ENCODE measurements around the gene PCDHGB4.
A peak's percentile ranks its signal among the peaks of the same experiment; 100 is the strongest.

DNA sequence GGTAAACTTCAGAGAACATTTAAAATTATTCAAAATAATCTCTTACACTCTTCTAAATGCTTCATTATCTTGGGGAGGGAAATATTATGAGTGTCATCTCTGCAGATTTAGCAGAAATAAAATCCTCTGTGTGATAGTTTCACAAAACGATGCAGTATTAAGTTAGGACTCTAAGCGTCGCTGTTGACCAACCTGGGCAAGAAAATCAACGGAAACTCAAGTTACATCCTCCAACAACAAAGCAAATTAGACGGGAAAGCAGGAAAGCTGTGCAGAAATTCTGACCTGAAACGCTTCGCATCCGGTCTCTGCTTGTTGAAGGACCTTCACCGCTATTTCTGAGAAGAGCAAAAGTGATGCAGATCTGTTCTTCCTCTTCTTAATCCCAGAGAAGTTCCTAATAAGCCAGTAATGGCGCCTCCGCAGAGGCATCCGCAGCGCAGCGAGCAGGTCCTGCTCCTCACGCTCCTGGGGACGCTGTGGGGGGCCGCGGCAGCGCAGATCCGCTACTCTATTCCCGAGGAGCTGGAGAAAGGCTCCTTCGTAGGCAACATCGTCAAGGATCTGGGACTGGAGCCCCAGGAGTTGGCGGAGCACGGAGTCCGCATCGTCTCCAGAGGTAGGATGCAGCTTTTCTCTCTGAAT lies 13.7 kb upstream of the PCDHGB4 start, which contains the start of gene PCDHGA6:
- TF ChIP-seq, protein P1, sequence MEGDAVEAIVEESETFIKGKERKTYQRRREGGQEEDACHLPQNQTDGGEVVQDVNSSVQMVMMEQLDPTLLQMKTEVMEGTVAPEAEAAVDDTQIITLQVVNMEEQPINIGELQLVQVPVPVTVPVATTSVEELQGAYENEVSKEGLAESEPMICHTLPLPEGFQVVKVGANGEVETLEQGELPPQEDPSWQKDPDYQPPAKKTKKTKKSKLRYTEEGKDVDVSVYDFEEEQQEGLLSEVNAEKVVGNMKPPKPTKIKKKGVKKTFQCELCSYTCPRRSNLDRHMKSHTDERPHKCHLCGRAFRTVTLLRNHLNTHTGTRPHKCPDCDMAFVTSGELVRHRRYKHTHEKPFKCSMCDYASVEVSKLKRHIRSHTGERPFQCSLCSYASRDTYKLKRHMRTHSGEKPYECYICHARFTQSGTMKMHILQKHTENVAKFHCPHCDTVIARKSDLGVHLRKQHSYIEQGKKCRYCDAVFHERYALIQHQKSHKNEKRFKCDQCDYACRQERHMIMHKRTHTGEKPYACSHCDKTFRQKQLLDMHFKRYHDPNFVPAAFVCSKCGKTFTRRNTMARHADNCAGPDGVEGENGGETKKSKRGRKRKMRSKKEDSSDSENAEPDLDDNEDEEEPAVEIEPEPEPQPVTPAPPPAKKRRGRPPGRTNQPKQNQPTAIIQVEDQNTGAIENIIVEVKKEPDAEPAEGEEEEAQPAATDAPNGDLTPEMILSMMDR (IDR thresholded peaks at IDR 0.05), result peak in 2 of 4 experiments; percentile 10 to 17
- TF ChIP-seq POLR2A (IDR thresholded peaks at IDR 0.05) (no peak), POLR2AphosphoS5 (IDR thresholded peaks at IDR 0.05) (no peak)
